Adrenal gland (tissue), 12 donors: ENCODE measurements around the gene CAMTA1. TPM values are rescaled to one million over a fixed set of nuclear protein-coding genes. Genes with fewer than 3 reads are reported as not detected.

Experiments
- DNase-seq, 7 donors: peaks; one replicate each; pipeline ENCODE4 v3.0.0-alpha.2; 2019 to 2020
- H3K27ac ChIP-seq, 5 donors: fragments of 200-600 bp; sonication (generic) in 4 of 5; 1 replicate in 3 of 5; 2 replicates in 2 of 5; pipeline versions ENCODE4 v1.5.1 to v1.8.0; 2016 to 2020; ENCODE audit warnings: mild to moderate bottlenecking in 1 of 5
- H3K27me3 ChIP-seq: fragments of 200-600 bp; 2 replicates; pipeline ENCODE4 v1.8.0; 2021
- H3K36me3 ChIP-seq, 2 donors: fragments of 200-600 bp; replicated peaks in 1 of 2; 1 replicate in 1 of 2; 2 replicates in 1 of 2; pipeline versions ENCODE4 v1.5.1 to v1.8.0; 2018 to 2022
- H3K4me1 ChIP-seq, 2 donors: fragments of 200-600 bp; replicated peaks in 1 of 2; 1 replicate in 1 of 2; 2 replicates in 1 of 2; pipeline versions ENCODE4 v1.5.1 to v1.8.0; 2018 to 2021
- H3K4me3 ChIP-seq, 4 donors: fragments of 200-600 bp; sonication (generic) in 3 of 4; one replicate each; pipeline ENCODE4 v1.5.1; 2016 to 2018
- H3K9me3 ChIP-seq, 3 donors: fragments of 200-600 bp; sonication (generic) in 1 of 3; replicated peaks in 1 of 3; 1 replicate in 2 of 3; 2 replicates in 1 of 3; pipeline versions ENCODE4 v1.5.1 to v1.8.0; 2016 to 2021
- CTCF ChIP-seq, 6 experiments: fragments of 450-650 bp in 4 of 6; fragments of 200-600 bp in 2 of 6; sonication (generic) in 1 of 6; IDR thresholded peaks; 1 replicate in 5 of 6; 2 replicates in 1 of 6; pipeline versions ENCODE4 v1.5.1 to v1.8.0; 2016 to 2021; ENCODE audit warnings: antibody characterized with exemption in 6 of 6, mild to moderate bottlenecking in 2 of 6, moderate library complexity in 1 of 6
- POLR2A ChIP-seq, 2 donors: fragments of 450-650 bp; IDR thresholded peaks; one replicate each; pipeline ENCODE4 v1.6.1; 2017; ENCODE audit warnings: antibody characterized with exemption in 2 of 2, mild to moderate bottlenecking in 2 of 2, moderate library complexity in 1 of 2
- WGBS, 4 donors: extraction: QIAGEN DNeasy Blood & Tissue Kit in 2 of 4; methylation state at CpG; one replicate each; pipeline versions ENCODE4 v1.1.5 to v1.1.7; 2013 to 2017; 5-methylcytosine and 5-hydroxymethylcytosine counted together
- intact Hi-C, 2 donors: fragments of 100-400 bp; cut with DNase I; formaldehyde crosslinking; loops; one replicate each; pipeline versions ENCODE4 v1.14.1 to v1.15.0; 2022 to 2023
- polyA plus RNA-seq, 3 donors: library from polyadenylated mRNA; stranded (reverse); fragments of 200-250 nt in 2 of 3; fragments of 350-450 nt in 1 of 3; fragmentation: Illumina TruSeq in 1 of 3; extraction: RNeasy Lipid Tissue Mini Kit (QIAGEN cat#74804) in 1 of 3; gene quantifications; one replicate each; pipeline ENCODE4 v1.2.3, GENCODE V29; 2013 to 2014
- total RNA-seq, 9 donors: library from RNA; depleted of rRNA in 4 of 9; stranded (reverse); fragments of >200 nt in 4 of 9; fragments of 120-200 nt in 1 of 9; fragmentation: NEBNext Ultra II Directional in 1 of 9; extraction: Animal tissue kit (Norgen Biotek cat#: 25700) in 1 of 9; gene quantifications; one replicate each; pipeline versions ENCODE4 v1.1.0 to v1.2.4, GENCODE V29; 2013 to 2023
- donor health status: healthy with polysubstance abuse.
- donor health status: Bipolar disorder and iron deficiency.
- donor health status: DM: yes; HTN: yes; CAD: no.
- donor health status: DM: no; HTN: no; CAD: no.
- donor health status: DM: no; HTN: no; CAD: no.
- donor health status: DM: yes; HTN: yes; CAD: no.

Gene CAMTA1
- total and polyA plus RNA-seq, 12 donors = 62.9 to 141 (median 96.9) TPM

- H3K9me3 ChIP-seq = no peaks in the 10 kb centered on the region
- DNase-seq = peak in 3 of 7 donors; percentile 42 to 65 (median 51)
- no peaks in the 10 kb centered on the region for H3K27me3 ChIP-seq
- H3K4me3 ChIP-seq = no peak overlapping the region
- 15 to 19% (median 16%) methylated on average over 2 of the region's 2 CpGs for WGBS, 4 donors
- peaks cover under 1 to 38% of the 10 kb centered on the region in 2 donors for H3K4me1 ChIP-seq
- TF ChIP-seq CTCF (IDR thresholded peaks at IDR 0.05) (no peak), POLR2A (IDR thresholded peaks at IDR 0.05) (peak in 1 of 2 donors; percentile 17)
- peak overlapping the region; percentile 21 to 76 (median 47) for H3K27ac ChIP-seq
- intact Hi-C loops = loop anchor here (5.0 kb wide), 2 partner anchors 77 to 97 kb away; no protein-coding TSS in a partner anchor
- no peaks in the 10 kb centered on the region for H3K36me3 ChIP-seq
These were observed 10.4 kb downstream of the CAMTA1 start for GRCh38 chr1:6795661-6796060.

DNA sequence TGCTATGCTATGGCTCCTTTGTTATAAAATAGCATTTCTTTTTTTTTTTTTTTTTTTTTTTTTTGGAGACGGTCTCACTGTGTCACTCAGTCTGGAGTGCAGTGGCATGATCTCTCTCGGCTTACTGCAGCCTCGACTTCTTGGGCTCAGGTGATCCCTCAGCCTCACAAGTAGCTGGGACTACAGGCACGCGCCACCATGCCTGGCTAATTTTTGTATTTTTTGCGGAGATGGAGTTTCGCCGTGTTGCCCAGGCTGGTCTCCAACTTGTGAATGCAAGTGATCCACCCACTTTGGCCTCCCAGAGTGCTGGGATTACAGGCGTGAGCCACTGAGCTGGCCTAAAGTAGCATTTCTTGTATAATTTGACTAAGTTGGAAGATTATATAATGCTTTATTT, 10.8 kb downstream of the CAMTA1 start:
- no peaks in the 10 kb centered on the region for H3K36me3 ChIP-seq
- H3K27me3 ChIP-seq = no peaks in the 10 kb centered on the region
- H3K27ac ChIP-seq = peak overlapping the region; percentile 47 to 81 (median 69)
- peaks cover 5 to 43% of the 10 kb centered on the region in 2 donors for H3K4me1 ChIP-seq
- DNase-seq = peak in 4 of 7 donors; percentile 43 to 57 (median 51)
- intact Hi-C loops = loop anchor here (5.0 kb wide), 2 partner anchors 76 to 96 kb away; no protein-coding TSS in a partner anchor
- TF ChIP-seq CTCF (IDR thresholded peaks at IDR 0.05) = no peak
- TF ChIP-seq POLR2A (IDR thresholded peaks at IDR 0.05) = no peak
- no peak overlapping the region for H3K4me3 ChIP-seq
- no peaks in the 10 kb centered on the region for H3K9me3 ChIP-seq
- WGBS, 4 donors = 33 to 54% (median 43%) methylated on average over 6 to 9 of the region's 9 CpGs

- H3K36me3 ChIP-seq = no peaks in the 10 kb centered on the region
- no peaks in the 10 kb centered on the region for H3K27me3 ChIP-seq
- intact Hi-C loops = loop anchor here (5.0 kb wide), 2 partner anchors 73 to 93 kb away; no protein-coding TSS in a partner anchor
- no peaks in the 10 kb centered on the region for H3K9me3 ChIP-seq
- no peak overlapping the region for H3K4me3 ChIP-seq
- no peak overlapping the region for H3K27ac ChIP-seq
- peaks cover 26 to 58% of the 10 kb centered on the region in 2 donors for H3K4me1 ChIP-seq
- TF ChIP-seq CTCF (IDR thresholded peaks at IDR 0.05) (no peak), POLR2A (IDR thresholded peaks at IDR 0.05) (no peak)
- WGBS, 4 donors = 95 to 97% (median 96%) methylated on average over 4 of the region's 4 CpGs
- DNase-seq = no peak
These were observed 14.2 kb downstream of the CAMTA1 start for GRCh38 chr1:6799499-6799898.

DNA sequence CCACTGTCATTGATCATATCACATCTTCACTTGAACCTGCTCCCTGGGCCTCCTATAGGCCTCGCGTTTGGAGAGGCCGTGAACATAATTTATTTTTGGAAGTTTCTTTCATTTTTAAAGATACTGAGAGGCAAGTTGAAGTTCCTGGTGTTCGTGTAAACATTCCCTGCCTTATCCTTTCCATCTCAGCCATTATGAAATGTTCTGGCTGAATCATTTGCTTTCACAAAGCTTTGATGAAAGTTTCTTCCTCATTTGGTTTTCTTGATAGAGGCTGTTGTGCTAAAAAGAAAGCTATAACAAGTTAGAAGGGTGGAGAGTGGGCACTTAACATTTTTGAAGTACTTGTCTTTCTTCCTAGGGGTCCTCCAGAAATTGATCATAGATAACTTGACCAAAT, 15.5 kb downstream of the CAMTA1 start:
- Histone ChIP-seq H3K9me3 (no peaks in the 10 kb centered on the region), H3K36me3 (no peaks in the 10 kb centered on the region), H3K27ac (peak overlapping the region; percentile 27 to 77 (median 74)), H3K4me3 (no peak overlapping the region), H3K4me1 (peaks cover 30 to 48% of the 10 kb centered on the region in 2 donors), H3K27me3 (no peaks in the 10 kb centered on the region)
- WGBS, 4 donors = 21 to 31% (median 24%) methylated on average over 4 of the region's 4 CpGs
- intact Hi-C loops = no loop called here
- TF ChIP-seq POLR2A (IDR thresholded peaks at IDR 0.05) = no peak
- TF ChIP-seq CTCF (IDR thresholded peaks at IDR 0.05) = no peak
- DNase-seq = no peak
